H9 (cell line): Measurements from ENCODE around the gene KRTAP10-11. TPM values are rescaled to one million over a fixed set of nuclear protein-coding genes. Genes with fewer than 3 reads are reported as not detected.
A peak's percentile ranks its signal among the peaks of the same experiment; 100 is the strongest.

Experiments used
- DNase-seq: peaks from one replicate; pipeline ENCODE4 v3.0.0-alpha.2; 2017
- H2AFZ ChIP-seq: one replicate; pipeline ENCODE4 v1.6.1; 2013; ENCODE audit warnings: mild to moderate bottlenecking, low read length, control low read depth, moderate library complexity
- H2AK5ac ChIP-seq: 2 replicates; pipeline ENCODE4 v1.6.1; 2013; ENCODE audit warnings: low read length, control low read depth, mixed read lengths; ENCODE audit not compliant: insufficient read length
- H2BK120ac ChIP-seq: one replicate; pipeline ENCODE4 v1.6.1; 2013; ENCODE audit warnings: low read depth, mild to moderate bottlenecking, low read length, control low read depth, inconsistent platforms; ENCODE audit not compliant: poor library complexity, severe bottlenecking
- H2BK12ac ChIP-seq: 2 replicates; pipeline ENCODE4 v1.6.1; 2013; ENCODE audit warnings: low read length, control low read depth, mixed read lengths, low read depth; ENCODE audit not compliant: insufficient read length
- H2BK15ac ChIP-seq: 2 replicates; pipeline ENCODE4 v1.6.1; 2013; ENCODE audit warnings: low read depth, low read length, control low read depth
- H2BK20ac ChIP-seq: one replicate; pipeline ENCODE4 v1.6.1; 2013; ENCODE audit warnings: low read depth, mild to moderate bottlenecking, low read length, control low read depth, inconsistent platforms; ENCODE audit not compliant: poor library complexity, severe bottlenecking
- H2BK5ac ChIP-seq: 2 replicates; pipeline ENCODE4 v1.6.1; 2013; ENCODE audit warnings: low read length, control low read depth, mixed read lengths; ENCODE audit not compliant: insufficient read length
- H3K14ac ChIP-seq: 2 replicates; pipeline ENCODE4 v1.6.1; 2013; ENCODE audit warnings: low read length, control low read depth; ENCODE audit not compliant: insufficient read depth
- H3K18ac ChIP-seq: 2 replicates; pipeline ENCODE4 v1.6.1; 2013; ENCODE audit warnings: low read depth, mild to moderate bottlenecking, mixed read lengths, low read length, control low read depth; ENCODE audit not compliant: insufficient read length
- H3K23ac ChIP-seq: 2 replicates; pipeline ENCODE4 v1.6.1; 2013; ENCODE audit warnings: low read length, control low read depth, mixed read lengths, low read depth; ENCODE audit not compliant: insufficient read length
- H3K23me2 ChIP-seq: 2 replicates; pipeline ENCODE4 v1.6.1; 2013; ENCODE audit warnings: low read depth, mild to moderate bottlenecking, mixed read lengths, low read length, control low read depth; ENCODE audit not compliant: insufficient read length, poor library complexity, severe bottlenecking
- H3K27ac ChIP-seq: 2 replicates; pipeline ENCODE4 v1.5.1; 2013; ENCODE audit warnings: low read length, control low read depth, mixed read lengths, low read depth; ENCODE audit not compliant: insufficient read length
- H3K27me3 ChIP-seq: 2 replicates; pipeline ENCODE4 v1.6.1; 2013; ENCODE audit warnings: low read length, control low read depth, inconsistent platforms; ENCODE audit not compliant: insufficient read depth
- H3K4ac ChIP-seq: 2 replicates; pipeline ENCODE4 v1.6.1; 2013; ENCODE audit warnings: low read depth, mild to moderate bottlenecking, control low read depth, inconsistent platforms, low read length, moderate library complexity
- H3K4me1 ChIP-seq: 2 replicates; pipeline ENCODE4 v1.6.1; 2013; ENCODE audit warnings: low read length, control low read depth, inconsistent platforms; ENCODE audit not compliant: insufficient read depth
- H3K4me2 ChIP-seq: 2 replicates; pipeline ENCODE4 v1.6.1; 2013; ENCODE audit warnings: low read length, control low read depth, mixed read lengths; ENCODE audit not compliant: insufficient read length, insufficient read depth
- H3K56ac ChIP-seq: 2 replicates; pipeline ENCODE4 v1.6.1; 2013; ENCODE audit warnings: low read depth, mild to moderate bottlenecking, mixed read lengths, low read length, control low read depth; ENCODE audit not compliant: insufficient read length
- H3K79me1 ChIP-seq: 2 replicates; pipeline ENCODE4 v1.6.1; 2013; ENCODE audit warnings: low read depth, mild to moderate bottlenecking, moderate library complexity, low read length, control low read depth, inconsistent platforms; ENCODE audit not compliant: insufficient read depth, poor library complexity, severe bottlenecking
- H3K79me2 ChIP-seq: 2 replicates; pipeline ENCODE4 v1.6.1; 2013; ENCODE audit warnings: low read length, control low read depth, inconsistent platforms; ENCODE audit not compliant: insufficient read depth
- H3K9ac ChIP-seq: 2 replicates; pipeline ENCODE4 v1.6.1; 2013; ENCODE audit warnings: low read length, control low read depth, mixed read lengths; ENCODE audit not compliant: insufficient read length; ENCODE audit errors: extremely low read depth
- H3K9me3 ChIP-seq: one replicate; pipeline ENCODE4 v1.6.1; 2013; ENCODE audit warnings: low read depth, low read length, inconsistent platforms; ENCODE audit not compliant: control insufficient read depth
- H3T11ph ChIP-seq: one replicate; pipeline ENCODE4 v1.6.1; 2013; ENCODE audit warnings: mild to moderate bottlenecking, low read length, control low read depth, inconsistent platforms
- H4K20me1 ChIP-seq: one replicate; pipeline ENCODE4 v1.6.1; 2013; ENCODE audit not compliant: control insufficient read depth, insufficient read length, insufficient read depth
- H4K5ac ChIP-seq: 2 replicates; pipeline ENCODE4 v1.6.1; 2013; ENCODE audit warnings: low read depth, mild to moderate bottlenecking, mixed read lengths, low read length, control low read depth; ENCODE audit not compliant: insufficient read length
- H4K8ac ChIP-seq: replicated peaks from 2 replicates; pipeline ENCODE4 v1.6.1; 2013; ENCODE audit warnings: low read length, control low read depth, mixed read lengths, low read depth; ENCODE audit not compliant: insufficient read length
- H4K91ac ChIP-seq: 2 replicates; pipeline ENCODE4 v1.6.1; 2013; ENCODE audit warnings: low read depth, mild to moderate bottlenecking, moderate library complexity, mixed read lengths, low read length, control low read depth; ENCODE audit not compliant: insufficient read length
- H3K27ac Mint-ChIP-seq, 3 experiments: 2 replicates in 2 of 3; 3 replicates in 1 of 3; pipeline ENCODE4 v1.8.0; 2020 to 2021; ENCODE audit warnings: mixed read lengths in 3 of 3, mild to moderate bottlenecking in 1 of 3, moderate library complexity in 1 of 3
- H3K27me3 Mint-ChIP-seq: 2 replicates; pipeline ENCODE4 v1.8.0; 2021; ENCODE audit warnings: low read depth, mild to moderate bottlenecking, moderate library complexity, mixed read lengths
- H3K36me3 Mint-ChIP-seq, 3 experiments: 2 replicates in 2 of 3; 3 replicates in 1 of 3; pipeline ENCODE4 v1.8.0; 2020 to 2021; ENCODE audit warnings: low read depth in 3 of 3, mixed read lengths in 3 of 3; ENCODE audit not compliant: insufficient read depth in 1 of 3
- H3K4me1 Mint-ChIP-seq, 2 experiments: 2 replicates each; pipeline ENCODE4 v1.8.0; 2020; ENCODE audit warnings: mixed read lengths in 2 of 2
- H3K4me3 Mint-ChIP-seq, 2 experiments: 2 replicates in 1 of 2; 3 replicates in 1 of 2; pipeline ENCODE4 v1.8.0; 2020 to 2021; ENCODE audit warnings: mild to moderate bottlenecking in 2 of 2, mixed read lengths in 2 of 2, moderate library complexity in 1 of 2
- H3K9me3 Mint-ChIP-seq, 2 experiments: 2 replicates in 1 of 2; 3 replicates in 1 of 2; pipeline ENCODE4 v1.8.0; 2020; ENCODE audit warnings: mild to moderate bottlenecking in 2 of 2, mixed read lengths in 2 of 2, moderate library complexity in 1 of 2
- WGBS: extraction: QIAGEN DNeasy Blood & Tissue Kit; methylation state at CpG from one replicate; pipeline ENCODE4 v1.1.7; 2013; ENCODE audit warnings: missing lambda C conversion rate, low lambda C conversion rate, mixed read lengths; ENCODE audit not compliant: insufficient read length; ENCODE audit errors: extremely low coverage; 5-methylcytosine and 5-hydroxymethylcytosine counted together
- total RNA-seq: library from RNA; stranded (reverse); gene quantifications from 2 replicates; pipeline ENCODE4 v1.2.1, GENCODE V29; 2021
- TF ChIP-seq, protein P1 (sequence below): fragments of 200-600 bp; sonication (generic); conservative IDR thresholded peaks from 3 replicates; pipeline ENCODE4 v1.8.0; 2021; ENCODE audit warnings: antibody characterized with exemption, mild to moderate bottlenecking

KRTAP10-11 gene
- total RNA-seq, 1 experiment from 2014 or later = not detected

DNA sequence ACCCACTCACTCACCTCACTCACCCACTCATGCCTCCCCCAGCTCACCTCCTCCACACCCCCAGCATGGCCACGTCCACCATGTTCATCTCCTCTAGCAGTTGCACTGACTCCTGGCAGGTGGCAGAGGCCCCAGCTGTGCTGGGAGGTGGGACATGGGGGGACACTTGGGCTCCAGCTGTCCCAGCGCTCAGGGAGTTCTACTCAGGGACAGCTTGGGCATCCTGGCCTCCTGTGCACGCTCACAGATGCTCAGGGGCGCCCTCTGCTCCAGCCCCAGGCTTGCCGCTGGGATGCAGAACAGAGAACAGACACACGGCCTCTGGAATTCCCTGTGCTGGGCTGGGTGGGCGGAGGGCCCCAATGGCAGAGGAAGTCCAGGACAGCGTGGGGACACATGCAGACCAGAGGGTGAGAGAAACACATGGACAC lies 29.1 kb upstream of the KRTAP10-11 start:
- H3K9me3 Mint-ChIP-seq = peaks cover 27 to 33% of the 10 kb centered on the region in 2 experiments
- Histone ChIP-seq H4K5ac (no peak overlapping the region), H2BK12ac (no peak overlapping the region), H2BK15ac (no peak overlapping the region), H2AFZ (no peak overlapping the region), H3K14ac (peak overlapping the region; percentile 9; the same call in 1 of the 2 replicates), H2BK20ac (no peak overlapping the region), H3K4me1 (no peaks in the 10 kb centered on the region), H3K18ac (no peak overlapping the region), H3K56ac (no peak overlapping the region), H3K27ac (no peak overlapping the region), H3K4ac (no peak overlapping the region), H4K20me1 (no peaks in the 10 kb centered on the region), H2AK5ac (no peak overlapping the region), H3T11ph (no peak overlapping the region), H3K23ac (no peak overlapping the region), H3K9me3 (peaks cover 4% of the 10 kb centered on the region), H4K91ac (no peak overlapping the region), H2BK5ac (no peak overlapping the region), H4K8ac (no peak overlapping the region), H3K27me3 (no peaks in the 10 kb centered on the region), H3K23me2 (no peaks in the 10 kb centered on the region), H3K9ac (no peak overlapping the region), H3K79me1 (no peaks in the 10 kb centered on the region), H3K4me2 (no peak overlapping the region), H2BK120ac (no peak overlapping the region), H3K79me2 (no peaks in the 10 kb centered on the region)
- peaks cover 27% of the 10 kb centered on the region in 2 experiments for H3K4me1 Mint-ChIP-seq
- H3K4me3 Mint-ChIP-seq = no peak overlapping the region; a peak in 1 of 5 replicates
- no peak for DNase-seq
- H3K27me3 Mint-ChIP-seq = peaks cover 2% of the 10 kb centered on the region
- TF ChIP-seq, protein P1, sequence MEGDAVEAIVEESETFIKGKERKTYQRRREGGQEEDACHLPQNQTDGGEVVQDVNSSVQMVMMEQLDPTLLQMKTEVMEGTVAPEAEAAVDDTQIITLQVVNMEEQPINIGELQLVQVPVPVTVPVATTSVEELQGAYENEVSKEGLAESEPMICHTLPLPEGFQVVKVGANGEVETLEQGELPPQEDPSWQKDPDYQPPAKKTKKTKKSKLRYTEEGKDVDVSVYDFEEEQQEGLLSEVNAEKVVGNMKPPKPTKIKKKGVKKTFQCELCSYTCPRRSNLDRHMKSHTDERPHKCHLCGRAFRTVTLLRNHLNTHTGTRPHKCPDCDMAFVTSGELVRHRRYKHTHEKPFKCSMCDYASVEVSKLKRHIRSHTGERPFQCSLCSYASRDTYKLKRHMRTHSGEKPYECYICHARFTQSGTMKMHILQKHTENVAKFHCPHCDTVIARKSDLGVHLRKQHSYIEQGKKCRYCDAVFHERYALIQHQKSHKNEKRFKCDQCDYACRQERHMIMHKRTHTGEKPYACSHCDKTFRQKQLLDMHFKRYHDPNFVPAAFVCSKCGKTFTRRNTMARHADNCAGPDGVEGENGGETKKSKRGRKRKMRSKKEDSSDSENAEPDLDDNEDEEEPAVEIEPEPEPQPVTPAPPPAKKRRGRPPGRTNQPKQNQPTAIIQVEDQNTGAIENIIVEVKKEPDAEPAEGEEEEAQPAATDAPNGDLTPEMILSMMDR = 0 out of 3 replicates have a peak, but pooled peaks have one; percentile 22
- peaks cover 5 to 22% (median 18%) of the 10 kb centered on the region in 3 experiments for H3K36me3 Mint-ChIP-seq
- H3K27ac Mint-ChIP-seq = peak overlapping the region in 2 of 3 experiments; percentile 53 to 75; a peak in 4 of 7 replicates
- WGBS = no CpG with 5 or more reads among the region's 8 CpGs
